Stimulated activated CD8-positive, alpha-beta memory T cell treated with anti-CD3 and anti-CD28 coated beads, Interleukin-12 subunit alpha, Interleukin-12 subunit beta, amount 100 ng/mL, for 4 hours (primary cell): ENCODE data around the gene AK9.
A peak's percentile ranks its signal among the peaks of the same experiment; 100 is the strongest.

ENCODE experiments used
- DNase-seq: peaks from one replicate; pipeline ENCODE4 v3.0.0-alpha.2; 2020; ENCODE audit warnings: low read depth

The AK9 gene

DNA sequence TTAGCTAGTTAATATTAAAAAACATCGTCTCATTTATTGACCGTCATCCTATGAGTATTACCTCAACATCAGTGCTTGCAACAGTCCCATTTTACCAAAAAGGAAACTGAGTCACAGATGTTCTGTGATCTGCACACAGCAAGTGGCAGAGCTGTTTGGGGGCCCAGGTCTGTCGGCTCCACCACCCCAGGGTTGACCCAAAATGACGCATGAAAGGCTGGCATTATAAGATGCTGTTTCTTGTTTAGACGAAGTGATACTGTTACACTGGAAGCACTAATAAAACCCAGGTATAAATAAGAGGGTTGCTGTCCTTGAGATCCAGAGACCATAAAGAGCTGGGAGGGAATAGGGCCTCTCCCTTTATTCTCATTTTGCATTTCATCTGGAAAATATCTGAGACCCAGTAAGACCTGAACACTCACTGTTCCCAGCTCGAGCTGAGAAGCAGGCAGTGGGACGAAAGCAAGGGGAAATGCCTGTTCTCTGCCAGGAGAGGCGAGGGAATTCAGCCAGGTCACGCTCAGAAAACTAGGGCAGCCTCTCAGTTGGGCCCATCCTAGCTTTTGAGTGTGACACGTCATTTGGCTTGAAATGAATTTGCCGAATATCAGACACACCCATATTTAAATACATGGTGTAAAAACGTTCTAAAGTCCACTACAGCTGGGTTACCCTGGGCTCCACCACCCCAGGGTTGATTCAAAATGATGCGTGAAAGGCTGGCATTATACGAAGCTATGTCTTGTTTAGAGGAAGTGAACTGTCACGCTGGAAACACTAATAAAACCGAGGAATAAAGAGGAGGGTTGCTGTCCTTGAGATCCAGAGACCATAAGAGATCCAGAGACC lies 234.1 kb downstream of the AK9 start:
- DNase-seq = no peak

DNA sequence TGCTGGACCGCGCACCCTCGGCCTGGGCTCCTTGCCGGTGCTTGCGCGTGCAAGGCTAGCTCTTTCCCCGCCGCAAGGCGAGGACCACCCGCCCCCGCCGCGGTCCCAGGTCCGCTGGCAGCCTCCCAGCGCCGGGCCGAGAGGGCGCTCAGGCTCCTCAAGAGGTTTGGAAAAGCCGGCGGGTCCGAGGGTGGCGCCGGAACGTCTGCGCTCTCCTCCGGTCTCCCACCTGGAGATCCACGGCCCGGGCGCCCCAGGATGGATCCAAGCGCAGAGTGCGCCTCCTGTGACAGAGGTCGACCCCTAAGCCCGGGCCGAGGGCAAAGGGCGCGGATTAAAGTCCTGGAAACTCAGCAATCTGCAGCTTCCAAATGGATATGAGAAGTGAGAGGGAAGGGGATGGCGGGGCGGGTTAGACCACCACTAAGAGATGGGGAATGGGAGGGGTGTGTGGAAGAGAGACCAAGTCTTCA lies 234.9 kb downstream of the AK9 start:
- DNase-seq = no peak

DNA sequence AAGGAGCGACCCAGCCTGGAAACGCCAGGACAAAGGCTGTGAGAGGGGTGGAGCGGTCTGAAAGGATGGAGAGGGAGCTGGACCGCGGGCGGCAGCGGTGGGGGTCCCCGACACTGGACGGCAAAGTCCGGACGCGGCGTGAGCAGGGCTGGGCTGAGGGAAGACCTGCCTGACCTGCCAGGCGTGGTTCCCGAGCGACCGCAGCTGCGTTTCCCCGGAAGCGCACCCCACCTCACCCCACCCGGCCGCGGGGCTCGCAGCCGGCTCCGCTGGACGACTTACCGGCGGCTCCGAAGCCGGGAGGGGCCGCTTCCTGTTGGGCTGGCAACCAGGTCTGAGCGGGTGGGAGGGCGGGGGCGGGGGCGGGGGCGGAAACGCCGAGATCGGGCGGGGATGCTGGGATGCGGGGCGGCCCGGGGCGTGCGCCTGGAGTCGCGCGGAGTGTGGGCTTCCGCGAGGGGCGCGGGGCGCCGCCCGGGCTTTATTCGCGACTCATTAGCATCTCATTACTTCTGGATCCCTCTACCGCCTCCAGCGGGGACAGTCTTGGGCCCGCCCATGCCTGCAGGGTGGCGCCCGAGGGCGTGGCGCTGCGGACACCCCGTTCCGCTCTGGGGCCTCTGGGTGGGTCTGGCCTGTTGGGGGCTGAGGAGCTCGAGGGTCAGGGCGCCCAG lies 235.4 kb downstream of the AK9 start, which contains the start of gene MICAL1:
MICAL1 (minus strand) TSS at position 336 of the 674 bp plus-strand sequence. CDS start 1,576 bp downstream, outside the sequence.
- peak; percentile 52 for DNase-seq

DNA sequence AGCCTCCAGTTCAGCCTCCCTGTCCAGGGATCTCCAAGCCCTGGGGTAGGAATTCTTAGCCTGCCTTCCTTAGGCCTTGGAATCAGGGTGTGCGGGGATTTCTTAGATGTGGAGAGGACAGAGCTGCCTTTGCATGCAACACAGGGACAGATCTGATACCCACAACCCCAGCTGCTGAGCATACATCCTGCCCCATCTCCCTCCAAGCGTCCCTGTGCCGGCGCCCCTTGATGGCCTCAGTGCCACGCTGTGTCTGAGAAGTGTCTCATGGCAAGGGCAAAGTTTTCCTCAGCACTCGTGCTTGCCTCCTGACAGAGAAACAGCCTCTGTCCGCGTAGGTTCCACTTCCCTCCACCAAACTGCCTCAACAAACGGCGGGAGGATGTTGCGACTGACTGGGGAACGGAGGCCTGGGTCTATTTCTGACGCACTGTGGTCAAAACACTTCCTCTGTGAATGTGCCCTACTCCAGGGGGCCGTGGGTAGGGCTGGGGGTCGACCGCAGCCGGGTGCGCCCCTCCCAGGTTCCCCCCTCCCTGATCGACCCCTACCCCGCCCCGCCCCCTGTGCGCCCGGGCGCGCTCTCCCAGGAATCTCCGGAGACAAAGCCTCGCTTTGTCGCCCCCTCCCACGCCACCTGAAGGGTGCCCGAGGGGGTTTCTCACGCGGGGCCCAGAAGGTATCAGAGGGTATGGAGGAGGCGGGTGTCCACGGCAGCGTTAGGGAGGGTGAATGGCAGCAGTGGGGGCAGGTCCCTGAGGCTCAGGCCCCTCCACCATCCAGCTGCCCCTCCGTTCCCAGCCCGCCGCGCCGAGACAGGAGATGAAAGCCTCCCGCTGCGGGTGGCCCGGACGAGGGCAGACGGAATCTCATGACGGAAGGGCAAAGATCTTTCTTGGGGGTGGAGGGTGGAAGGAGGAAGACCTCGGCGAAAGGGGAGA lies 236.2 kb downstream of the AK9 start:
- peak; percentile 59 for DNase-seq

DNA sequence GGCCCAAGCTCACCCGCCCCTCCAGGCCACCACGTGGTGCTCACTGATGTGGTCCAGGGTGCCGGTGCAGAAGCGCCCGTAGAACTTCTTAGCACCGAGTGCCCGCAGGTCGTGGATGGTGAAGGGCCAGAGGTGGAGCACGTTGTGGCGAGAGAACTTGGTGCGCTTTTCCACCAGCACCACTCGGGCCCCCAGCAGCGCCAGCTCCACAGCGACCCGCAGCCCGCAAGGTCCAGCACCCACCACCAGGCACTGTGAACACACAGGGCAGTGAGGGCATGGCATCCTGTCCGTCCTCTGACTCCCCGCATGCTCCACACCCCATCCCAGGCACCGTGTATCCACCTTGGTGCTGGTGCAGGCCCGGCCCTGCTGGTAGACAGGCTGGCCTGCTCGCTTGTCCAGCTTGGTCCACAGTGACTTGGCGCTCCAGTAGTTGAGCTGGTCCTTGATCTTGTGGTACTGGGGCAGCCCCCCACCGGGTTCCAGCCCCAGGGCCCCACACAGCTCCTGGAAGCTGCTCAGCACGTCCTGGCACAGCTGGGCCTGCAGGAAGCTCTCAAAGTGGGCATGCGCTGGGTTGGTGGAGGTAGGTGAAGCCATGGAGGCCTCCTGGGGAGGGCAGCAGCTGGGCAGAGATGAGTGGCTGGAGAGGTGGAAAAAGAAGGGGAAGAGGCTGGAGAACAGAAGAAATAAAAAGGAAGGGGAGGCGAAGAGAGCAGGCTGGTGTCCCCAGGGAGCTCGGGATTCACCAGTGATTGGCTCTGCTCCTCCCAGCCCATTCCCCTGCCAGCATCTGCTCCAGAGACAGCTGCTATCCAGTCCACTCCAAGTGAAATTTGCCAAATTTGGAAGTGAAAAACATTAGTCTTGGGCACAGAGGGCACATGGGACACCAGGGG lies 237.2 kb downstream of the AK9 start:
- no peak for DNase-seq

DNA sequence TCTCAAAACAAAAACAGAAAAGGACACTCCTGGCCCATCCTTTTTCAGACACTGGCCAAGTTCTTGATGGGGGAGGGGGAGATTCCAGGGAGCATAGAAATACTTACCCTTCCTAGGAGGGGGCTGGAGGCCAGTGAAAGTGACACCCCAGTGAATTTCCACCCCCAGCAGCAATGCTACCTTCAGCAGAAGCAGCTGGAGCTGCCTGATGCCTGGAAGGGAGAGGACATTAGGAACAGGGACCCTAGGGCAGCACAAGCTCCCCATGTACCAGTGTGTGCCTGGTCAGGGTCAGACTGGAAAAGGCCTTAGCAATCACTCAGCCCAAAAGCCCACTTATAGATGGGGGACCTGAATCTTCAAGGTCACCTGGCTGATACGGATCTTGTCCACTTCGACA lies 237.8 kb downstream of the AK9 start:
- DNase-seq = no peak

DNA sequence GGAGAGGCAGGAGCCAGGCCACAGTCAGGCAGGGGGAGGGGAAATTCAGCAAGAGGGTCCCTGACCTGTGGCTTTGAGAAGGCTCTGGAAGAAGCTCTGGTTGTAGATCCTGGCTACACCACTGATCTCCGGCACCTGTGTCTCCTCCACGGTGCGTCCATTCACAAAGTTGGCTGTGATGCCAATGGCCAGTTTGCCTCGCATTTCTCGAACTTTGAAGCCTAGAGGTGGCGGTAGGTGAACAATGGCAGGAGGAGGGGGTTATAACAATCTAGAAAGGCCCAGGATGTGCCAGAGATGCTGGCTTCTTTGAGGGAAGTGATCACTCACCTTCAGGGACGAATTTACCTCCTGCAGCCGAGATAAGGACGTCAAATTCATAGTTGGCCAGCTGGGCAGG lies 238.8 kb downstream of the AK9 start:
- DNase-seq = no peak

DNA sequence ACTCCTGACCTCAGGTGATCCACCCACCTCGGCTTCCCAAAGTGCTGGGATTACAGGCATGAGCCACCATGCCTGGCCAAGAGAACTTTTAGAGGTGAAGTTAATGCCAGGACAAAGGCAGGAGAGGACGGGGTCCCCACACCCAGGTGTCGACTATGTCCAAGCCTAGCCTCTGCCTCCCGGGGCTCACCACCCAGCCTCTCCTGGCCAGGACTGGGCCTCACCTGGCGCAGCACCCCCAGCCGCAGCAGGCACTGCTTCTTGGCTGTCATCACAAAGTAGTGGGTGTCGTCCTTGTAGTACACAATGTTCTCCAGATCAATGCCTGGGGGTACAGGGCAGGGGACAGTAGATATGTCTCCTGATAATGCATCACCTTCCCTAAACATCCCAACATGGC lies 239.6 kb downstream of the AK9 start:
- DNase-seq = no peak

DNA sequence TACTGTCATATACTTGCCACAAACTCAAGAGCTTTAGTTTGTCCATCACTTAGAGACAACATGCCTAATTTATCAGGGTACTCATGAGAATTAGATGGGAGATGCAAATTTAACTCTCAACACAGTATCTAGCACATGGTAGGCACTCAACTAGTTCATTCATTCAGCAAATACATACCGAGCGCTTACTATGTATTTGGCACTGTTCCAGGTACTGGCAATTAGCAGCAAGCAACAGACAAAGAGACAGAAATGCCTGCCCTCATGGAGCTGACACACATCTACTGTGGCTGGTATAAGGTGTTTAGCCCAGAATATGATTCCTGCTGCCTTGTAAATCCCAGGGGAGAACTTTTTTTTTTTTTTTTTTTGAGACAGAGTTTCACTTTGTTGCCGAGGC lies 240.2 kb downstream of the AK9 start:
- DNase-seq = no peak

DNA sequence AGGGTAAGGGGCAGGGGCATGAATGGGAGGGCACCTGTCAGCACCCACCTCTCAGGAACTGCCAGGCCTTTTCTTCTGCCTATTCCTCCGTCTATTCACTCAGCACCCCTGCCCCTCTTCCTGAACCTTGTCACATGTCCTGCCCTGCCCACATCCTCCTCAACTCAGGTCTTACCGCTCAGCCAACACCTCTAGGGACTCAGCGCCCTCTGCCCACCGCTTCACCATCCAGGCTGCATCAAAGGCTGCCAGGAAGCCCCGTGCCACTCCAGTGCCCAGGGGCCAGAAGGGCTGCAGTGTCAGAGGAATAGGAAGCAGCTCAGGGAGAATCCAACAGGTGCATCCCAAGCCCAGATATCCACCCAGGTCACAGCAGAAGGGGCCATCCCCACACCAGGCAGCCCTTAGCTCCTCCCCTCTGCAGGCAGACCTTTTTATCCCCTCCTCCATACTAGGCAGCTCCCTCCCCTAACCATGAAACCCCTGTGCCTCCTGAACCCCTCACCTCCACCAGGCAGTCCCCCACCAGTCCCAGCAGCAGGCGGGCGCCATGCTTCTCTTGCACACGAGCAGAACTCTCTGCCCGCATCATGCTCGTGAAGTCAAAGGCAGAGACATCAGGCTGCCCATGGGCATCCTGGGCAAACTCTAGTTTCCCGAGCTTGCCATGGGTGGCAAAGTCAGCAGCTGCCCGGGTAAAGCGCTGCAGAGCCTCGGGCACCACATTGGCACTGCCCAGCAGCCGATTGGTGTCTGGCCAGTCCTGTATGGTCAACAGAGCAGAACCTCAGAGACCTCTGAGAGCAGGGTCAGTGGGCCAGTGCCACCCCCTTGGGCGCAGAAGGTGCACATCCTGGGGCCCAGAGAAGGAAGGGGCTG lies 241.0 kb downstream of the AK9 start:
- no peak for DNase-seq

DNA sequence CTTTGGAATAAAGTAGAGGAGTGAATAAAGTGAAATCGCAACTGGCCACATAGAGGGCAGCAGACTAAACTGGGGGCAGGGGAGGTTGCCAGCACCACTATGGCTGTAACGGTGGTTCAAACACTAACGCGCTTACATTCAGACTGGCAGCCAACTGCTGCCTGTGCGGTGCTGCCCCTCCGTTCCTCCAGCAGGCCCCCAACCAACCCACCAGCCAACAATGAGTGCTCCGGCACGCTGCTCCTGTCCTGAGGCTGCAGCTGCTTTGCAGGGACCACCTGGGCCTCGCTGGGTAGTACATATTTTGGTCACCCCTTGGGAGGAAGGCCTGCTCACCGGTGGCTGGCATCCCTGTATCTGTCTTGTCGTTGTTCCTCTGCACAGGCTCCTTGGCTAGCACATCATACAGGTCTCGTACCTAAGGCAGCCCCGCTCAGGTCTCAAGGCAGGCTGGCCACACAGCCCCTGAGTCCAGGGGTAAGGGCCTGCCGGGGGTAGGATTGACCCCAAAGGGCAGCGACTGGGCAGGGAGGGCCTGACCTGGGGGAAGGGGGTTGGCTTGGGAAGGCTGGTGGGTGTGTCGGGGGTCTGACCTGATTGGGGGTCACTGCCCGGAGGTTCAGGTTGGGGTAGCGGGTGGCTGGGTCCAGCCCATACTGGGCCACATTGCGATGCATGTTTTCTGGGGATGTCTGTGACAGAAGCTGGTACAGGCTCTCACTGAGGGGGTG lies 241.8 kb downstream of the AK9 start:
- DNase-seq = no peak

DNA sequence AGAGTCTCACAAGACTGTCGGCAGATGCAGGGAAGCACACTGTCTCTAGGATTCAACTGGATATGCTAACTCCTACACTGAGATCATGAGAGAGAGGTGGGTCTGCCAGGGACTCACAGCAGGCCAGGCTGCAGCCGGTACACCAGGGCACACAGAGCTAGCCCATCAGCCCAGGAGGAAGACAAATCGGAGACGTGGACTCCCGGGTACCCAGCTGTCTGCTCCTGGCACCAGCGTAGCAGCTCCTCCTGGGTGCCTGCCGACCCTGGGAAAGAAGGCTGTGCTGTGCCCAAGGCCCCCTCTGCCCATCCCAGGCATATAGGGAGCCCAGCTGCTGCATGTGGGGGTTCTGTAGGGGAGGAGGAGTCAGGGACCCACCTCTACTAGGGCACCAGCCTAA lies 242.4 kb downstream of the AK9 start:
- no peak for DNase-seq

DNA sequence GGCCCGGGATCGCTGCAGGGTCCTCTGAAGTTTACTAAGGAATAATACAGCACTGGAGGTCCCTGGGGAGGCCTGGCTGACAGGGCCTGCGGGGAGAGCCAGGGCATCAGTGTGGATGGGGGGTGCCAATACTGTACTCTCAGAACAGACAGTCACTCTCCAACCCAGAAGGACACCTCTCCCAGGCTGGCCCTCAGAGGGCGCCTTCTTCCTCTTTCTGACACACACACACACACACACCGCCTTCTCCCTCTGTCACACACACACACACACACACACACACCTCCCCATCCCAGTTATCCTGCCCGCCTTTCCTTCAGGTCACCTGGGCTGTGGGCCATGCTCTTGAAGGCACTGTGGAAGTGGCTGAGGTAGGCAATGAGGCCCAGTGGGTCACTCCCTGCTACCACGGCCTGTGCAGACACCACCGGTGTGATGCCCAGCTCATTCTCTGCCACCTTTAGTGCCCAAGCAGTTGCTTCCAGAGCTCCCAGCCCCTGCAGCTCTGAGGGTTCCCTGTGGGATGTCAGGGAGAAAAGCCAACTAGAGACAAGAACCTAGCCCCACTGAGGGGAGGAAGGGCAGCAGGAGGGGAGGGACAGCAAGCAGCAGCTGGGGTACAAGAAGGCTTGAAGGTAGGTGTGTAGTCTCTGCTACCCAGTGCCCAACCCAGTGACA lies 243.0 kb downstream of the AK9 start:
- no peak for DNase-seq

DNA sequence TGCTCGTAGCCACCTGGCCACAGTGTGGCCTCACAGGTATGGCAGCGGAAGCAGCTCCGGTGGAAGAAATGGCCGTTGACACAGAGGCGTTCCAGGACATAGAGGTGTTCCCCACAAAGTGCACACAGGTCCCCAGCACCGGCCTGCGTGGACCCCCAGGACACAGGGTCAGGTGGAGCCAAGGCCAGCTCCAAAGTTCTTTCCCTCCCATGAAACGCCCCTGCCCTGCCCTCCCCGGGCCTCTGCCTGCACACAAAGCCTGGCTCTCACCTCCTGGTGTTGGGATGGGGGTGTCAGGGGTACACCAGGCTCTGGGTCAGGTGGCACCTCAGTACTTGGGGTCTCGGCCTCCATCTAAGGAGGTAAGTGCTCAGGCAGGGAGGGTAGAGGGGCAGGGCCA lies 243.9 kb downstream of the AK9 start:
- no peak for DNase-seq

DNA sequence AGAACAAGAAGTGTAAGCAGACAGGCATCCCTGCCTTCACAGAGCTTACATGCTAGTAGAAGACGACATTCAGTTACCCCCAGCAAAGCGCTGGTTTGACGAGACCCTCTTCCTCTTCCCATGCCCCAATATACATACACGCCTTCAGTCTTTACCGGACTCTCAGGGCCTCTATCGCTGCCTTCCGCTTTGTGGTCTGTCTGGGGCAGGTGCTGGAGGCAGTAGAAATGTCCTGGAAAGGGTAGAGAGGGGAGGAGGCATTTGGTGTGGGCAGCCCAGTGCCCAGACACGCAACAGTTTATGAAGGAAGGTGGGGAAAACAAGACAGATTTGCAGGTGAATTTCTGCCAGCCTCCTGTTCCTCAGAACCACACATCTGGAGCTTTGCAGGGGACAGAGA lies 244.5 kb downstream of the AK9 start:
- DNase-seq = no peak

DNA sequence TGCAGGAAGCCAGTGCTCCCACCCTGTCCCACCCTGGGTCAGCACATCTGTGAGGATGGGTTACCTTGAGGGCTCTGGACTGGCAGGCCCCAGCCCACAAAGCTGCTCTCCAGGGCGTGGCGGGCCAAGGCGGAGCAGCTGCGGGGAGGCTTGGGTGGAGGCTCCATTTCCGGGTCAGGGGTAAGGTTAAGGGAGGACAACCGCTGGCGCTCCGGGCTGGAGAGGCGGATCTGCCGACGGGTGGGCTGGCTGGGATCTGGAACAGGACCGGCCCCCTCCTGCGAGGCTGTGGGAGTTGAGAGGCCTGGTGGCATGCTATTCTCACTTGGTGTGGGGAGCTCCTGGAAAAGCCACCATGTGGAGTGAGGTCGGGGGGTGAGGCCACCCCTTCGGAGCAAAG lies 244.9 kb downstream of the AK9 start:
- no peak for DNase-seq

DNA sequence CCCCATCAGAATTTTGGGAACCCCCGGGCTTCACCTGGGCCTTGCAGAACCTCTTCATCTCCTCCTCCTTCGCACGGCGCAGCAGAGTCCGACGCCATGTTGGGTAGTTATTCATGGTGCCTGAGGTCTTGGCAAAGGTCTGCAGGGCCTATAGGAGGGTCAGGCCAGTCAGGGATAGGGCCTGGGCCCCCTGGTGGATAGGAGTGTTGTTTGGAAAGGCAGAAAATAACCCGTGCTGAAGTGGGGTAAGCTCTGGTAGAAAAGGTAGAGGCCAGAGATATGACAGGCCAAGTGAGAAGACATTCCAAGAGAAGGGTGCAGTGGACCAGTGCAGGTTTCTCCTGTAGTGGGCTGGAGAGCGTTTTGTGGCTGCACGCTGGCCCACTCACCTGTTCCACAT lies 245.6 kb downstream of the AK9 start:
- no peak for DNase-seq

DNA sequence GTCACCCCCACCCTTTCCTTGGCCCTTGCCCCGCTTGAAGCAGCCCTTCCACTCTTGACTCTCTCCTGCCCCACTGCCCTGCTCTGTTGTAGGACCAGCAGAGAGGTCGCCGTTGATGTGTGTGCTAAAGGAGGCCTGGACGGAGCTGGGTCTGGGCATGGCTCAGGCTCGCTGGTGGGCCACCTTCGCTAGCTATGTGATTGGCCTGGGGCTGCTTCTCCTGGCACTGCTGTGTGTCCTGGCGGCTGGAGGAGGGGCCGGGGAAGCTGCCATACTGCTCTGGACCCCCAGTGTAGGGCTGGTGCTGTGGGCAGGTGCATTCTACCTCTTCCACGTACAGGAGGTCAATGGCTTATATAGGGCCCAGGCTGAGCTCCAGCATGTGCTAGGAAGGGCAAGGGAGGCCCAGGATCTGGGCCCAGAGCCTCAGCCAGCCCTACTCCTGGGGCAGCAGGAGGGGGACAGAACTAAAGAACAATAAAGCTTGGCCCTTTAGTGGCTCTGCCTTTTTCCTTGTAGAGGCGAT lies 247.5 kb downstream of the AK9 start:
- no peak for DNase-seq
